GM19043 (cell line): Measurements from ENCODE around the gene RAD51B.

Experiments
- ATAC-seq: cut with Tn5 transposase; IDR thresholded peaks from one replicate; pipeline ENCODE4 v1.9.1; 2021; ENCODE audit warnings: low read depth; ENCODE audit not compliant: unreplicated experiment

The RAD51B gene

GRCh38 chr14:68222154-68222553, 402.6 kb downstream of the RAD51B start:
- no peak for ATAC-seq

DNA sequence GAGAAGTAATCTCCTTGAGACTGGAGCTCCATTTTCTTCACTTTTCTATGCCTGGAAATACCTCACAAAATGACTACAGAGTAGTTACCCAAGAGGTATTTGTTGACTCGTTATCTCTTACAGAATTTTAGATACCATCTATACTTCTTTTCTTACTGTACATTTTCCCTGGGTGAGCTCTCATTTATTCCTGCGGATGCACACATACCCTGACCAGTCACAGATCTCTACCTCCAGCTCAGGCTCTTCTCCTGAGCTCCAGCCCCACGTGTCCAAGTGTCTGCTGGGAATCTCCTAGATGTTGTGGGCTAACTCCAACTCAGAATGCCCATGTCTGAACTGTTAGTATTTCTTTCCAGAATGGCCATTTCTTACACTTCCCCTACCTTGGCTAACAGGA, 403.1 kb downstream of the RAD51B start:
- ATAC-seq = no peak

- ATAC-seq = no peak
These were observed 404.1 kb downstream of the RAD51B start for GRCh38 chr14:68223631-68224030.

DNA sequence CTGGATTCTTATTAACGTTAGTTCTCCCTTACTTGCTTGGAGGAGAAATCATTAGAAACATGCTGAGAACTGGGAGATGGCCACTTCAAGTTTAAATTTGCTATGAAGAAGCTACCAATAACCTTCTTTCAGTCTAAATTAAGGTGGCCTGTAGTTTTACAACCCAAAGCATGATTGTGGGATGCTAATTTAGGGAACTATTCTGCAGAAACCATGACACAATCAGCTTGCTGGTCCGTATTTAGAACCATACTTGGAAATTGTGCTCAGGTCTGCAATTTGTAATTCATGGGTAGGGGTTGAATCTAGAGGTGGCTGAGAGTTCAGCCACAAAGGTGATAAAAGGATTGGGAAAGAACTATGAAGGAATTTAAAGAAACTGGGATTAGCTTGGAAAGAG, 405.7 kb downstream of the RAD51B start:
- ATAC-seq = no peak

- ATAC-seq = no peak
These were observed 406.9 kb downstream of the RAD51B start for GRCh38 chr14:68226523-68226922.

DNA sequence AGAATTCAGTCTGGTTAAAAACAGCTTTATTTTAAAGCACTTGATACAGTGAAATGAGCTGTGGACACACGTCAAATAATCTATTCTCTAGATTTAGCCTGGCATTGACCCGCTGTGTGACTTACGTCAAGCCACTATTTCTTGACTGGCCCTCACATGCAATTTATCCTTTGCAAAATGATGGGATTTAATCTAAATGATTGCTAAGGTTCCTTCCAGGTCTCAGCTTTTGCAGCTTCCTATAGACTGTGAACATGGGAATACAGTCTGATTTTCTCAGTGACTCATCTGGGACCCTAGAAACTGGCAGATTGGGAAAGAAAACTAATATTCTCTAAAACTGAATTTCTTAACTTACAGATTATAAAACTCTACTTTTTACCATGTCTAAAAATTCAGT, 409.1 kb downstream of the RAD51B start:
- ATAC-seq = no peak

GRCh38 chr14:68229423-68230100, 410.0 kb downstream of the RAD51B start:
- ATAC-seq = no peak

- no peak for ATAC-seq
These were observed 410.8 kb downstream of the RAD51B start for GRCh38 chr14:68230202-68230949.

DNA sequence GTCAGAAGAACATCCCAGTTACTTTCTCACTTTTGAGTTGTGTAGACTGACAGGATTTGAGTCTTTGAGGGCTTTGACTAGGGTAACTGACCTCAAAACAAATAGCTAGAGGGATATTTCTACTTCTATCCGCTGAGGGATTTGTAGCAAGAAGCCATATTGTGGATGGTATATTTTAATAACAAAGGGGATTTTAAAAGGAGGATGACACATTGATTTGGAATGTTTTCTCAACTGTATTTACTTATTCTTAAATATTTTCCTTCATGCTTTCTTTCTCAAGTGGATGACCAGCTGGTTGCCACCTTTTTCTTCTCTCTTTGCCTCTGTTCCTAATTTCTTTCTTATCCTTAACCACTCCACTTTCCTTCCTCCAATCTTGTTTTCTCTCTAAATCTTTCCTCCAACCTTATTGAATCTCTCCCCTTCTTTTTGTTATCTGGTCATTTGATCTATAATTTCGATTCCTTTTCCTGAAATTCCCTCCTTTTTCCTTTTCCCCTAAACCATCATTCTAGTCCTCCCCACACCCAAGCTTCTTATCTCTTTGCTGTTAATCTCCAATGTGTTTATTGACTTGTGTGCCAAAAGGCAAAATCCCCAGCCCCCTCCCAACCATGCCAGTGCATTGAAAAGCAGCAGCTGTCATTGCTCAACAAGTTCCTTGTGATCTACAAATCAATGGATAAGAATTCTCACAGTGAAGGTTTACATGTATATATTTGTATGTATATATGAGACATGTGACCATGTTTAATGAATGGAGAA, 411.6 kb downstream of the RAD51B start:
- ATAC-seq = no peak

- ATAC-seq = no peak
These were observed 412.3 kb downstream of the RAD51B start for GRCh38 chr14:68231898-68232297.

GRCh38 chr14:68232300-68233055, 412.9 kb downstream of the RAD51B start:
- ATAC-seq = peak; percentile 77

DNA sequence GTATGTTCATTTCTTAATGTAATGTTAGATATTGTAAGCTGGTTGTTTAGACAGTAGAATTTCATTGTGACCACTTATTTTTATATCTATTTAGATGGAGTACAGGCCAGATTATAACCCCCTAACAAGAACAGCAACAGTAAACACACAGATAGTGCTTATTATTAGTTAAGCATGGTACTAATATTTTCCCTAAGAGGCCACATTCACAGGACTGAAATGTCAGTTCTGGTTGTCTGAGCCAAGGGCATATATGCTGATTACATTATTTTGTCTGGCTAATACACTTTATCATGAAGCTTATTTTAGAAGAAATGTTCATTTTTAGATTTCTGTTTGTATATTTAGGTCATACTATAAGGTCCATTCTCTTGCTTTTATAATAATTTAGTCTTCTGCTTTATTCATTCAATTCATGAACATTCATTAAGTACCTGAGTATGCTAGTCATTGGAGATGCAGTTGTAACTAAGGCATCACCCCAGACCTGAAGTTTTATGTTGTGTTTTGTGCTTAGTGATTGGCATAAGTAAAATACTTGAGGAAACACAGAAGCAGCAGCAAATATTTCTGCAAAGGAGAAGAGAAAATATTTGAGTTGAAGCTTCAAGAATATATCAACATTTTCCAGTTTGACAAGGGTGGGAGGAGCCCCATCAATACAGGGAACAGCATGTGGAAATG, 413.7 kb downstream of the RAD51B start:
- ATAC-seq = no peak

GRCh38 chr14:68234101-68234905, 414.7 kb downstream of the RAD51B start:
- ATAC-seq = no peak

DNA sequence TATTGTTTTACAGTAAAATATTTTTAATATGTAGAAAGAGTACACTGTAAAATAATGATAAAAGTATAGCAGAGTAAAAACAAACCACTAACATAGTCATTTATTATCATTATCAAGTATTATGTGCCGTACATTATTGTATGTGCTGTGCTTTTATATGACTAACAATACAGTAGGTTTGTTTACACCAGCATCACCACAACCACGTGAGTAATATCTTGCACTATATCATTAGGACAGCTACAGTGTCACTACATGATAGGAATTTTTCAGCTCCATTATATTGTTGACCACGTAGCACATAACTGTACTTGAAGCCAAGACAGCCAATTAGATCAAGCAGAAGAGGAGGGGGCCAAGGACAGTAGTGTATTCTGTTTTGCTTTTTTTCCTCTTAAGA, 415.4 kb downstream of the RAD51B start:
- ATAC-seq = no peak

DNA sequence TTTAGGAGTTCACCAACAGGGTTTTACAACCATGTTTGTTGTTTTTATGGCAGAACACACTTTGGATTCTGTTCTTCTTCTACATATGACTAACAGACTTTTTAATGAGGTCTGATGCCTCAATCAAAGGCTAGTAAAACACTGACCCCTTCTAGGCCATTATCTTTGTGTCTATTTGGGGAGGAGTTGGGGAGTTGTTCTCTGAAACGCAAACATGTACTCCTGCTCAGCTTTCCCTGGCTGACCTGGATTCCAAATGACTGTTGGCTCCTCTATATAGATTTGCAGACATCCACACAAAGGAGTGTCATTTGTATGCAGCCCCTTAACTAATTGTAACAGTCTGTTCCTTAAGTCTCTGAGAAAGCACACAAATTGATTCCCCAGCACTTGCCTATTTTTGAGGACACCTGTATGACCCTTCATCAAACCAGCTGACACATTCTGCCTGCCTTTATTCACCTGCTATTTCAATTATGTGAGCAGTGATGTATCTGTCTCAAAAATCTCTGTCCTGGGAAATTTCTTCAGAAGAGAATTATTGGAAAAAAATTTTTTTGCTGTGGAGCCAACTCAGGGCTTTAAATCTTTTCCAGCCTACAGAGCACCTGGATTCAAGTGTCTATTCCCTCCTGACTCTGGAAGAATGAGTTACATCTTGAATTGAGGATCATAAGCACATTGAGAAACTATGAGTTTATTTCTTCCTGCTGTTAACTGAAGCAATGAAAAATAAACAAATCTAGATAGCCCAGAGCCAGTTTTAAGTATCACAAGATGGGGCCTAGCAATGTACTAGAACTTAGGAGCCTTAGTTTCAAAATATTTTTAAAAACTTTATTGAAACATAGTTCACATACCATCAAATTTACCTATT, 417.2 kb downstream of the RAD51B start:
- no peak for ATAC-seq

- ATAC-seq = no peak
These were observed 419.0 kb downstream of the RAD51B start for GRCh38 chr14:68238551-68238950.

GRCh38 chr14:68238976-68239375, 419.4 kb downstream of the RAD51B start:
- ATAC-seq = no peak

DNA sequence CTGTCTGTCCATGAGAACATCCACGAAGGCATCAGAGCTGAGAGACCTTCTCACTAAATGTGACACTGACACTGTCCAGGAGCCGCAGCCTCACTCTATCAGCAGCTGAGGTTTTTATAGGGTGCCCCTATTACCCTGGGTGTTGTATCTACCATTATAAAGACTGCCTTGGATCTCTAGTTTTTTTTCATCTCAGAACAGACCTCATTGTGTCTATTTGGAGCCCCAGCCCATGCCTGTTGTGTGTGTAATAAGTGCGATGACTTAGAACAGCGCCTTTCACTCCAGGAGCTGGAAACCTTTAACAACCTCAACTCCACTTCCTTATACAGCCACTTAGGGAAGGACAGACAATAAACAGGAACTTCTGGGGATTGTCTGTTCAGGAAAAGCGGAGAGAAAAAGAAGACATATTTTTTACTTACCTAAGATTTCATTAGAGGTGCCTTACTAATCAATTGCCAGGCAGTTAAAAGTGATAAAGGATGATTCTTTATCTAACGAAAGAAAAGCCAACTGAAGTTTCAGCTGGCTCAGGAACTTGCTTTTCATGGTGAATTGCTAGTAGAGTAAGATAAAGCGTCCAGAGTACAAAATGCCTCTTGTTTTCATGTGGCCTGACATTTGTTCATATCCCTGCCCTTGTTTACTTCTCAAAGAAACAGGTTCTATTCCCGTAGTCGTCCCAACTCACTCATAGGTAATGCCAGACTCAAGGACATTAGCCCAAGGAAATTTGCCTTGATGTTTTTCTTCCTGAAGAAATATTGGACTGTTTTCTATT, 420.6 kb downstream of the RAD51B start:
- no peak for ATAC-seq
